Kidney (tissue), 14 donors: ENCODE results near the gene ADAMTSL5. TPM values are rescaled to one million over a fixed set of nuclear protein-coding genes. Genes with fewer than 3 reads are reported as not detected.

ENCODE experiments used
- DNase-seq, 5 donors: peaks; one replicate each; pipeline ENCODE4 v3.0.0-alpha.2; 2013 to 2020
- FAIRE-seq: peaks from 2 replicates; lab custom pipeline; 2012; peaks lifted over from hg19 to GRCh38; lab: Jason Lieb, UNC
- H3K27ac ChIP-seq, 2 donors: one replicate each; pipeline ENCODE4 v1.7.0; 2013; ENCODE audit warnings: low read depth in 2 of 2, low read length in 2 of 2, inconsistent platforms in 1 of 2
- H3K27me3 ChIP-seq: one replicate; pipeline ENCODE4 v1.7.1; 2013; ENCODE audit warnings: low read length, inconsistent platforms; ENCODE audit not compliant: control insufficient read depth, insufficient read depth
- H3K36me3 ChIP-seq, 3 donors: one replicate each; pipeline versions ENCODE4 v1.7.0 to v1.7.1; 2013; ENCODE audit warnings: low read length in 3 of 3, control low read depth in 1 of 3, inconsistent platforms in 1 of 3; ENCODE audit not compliant: insufficient read depth in 3 of 3, control insufficient read depth in 2 of 3
- H3K4me1 ChIP-seq, 3 donors: one replicate each; pipeline versions ENCODE4 v1.7.0 to v1.7.1; 2013; ENCODE audit warnings: low read length in 3 of 3, inconsistent platforms in 1 of 3, low read depth in 1 of 3; ENCODE audit not compliant: control insufficient read depth in 2 of 3, insufficient read depth in 2 of 3
- H3K4me3 ChIP-seq, 3 donors: one replicate each; pipeline versions ENCODE4 v1.7.0 to v1.8.1; 2013; ENCODE audit warnings: low read length in 3 of 3, control low read depth in 1 of 3, inconsistent platforms in 1 of 3
- H3K9ac ChIP-seq, 3 donors: one replicate each; pipeline versions ENCODE4 v1.7.0 to v1.7.1; 2013; ENCODE audit warnings: low read length in 3 of 3, control low read depth in 1 of 3, inconsistent platforms in 1 of 3
- H3K9me3 ChIP-seq, 3 donors: one replicate each; pipeline versions ENCODE4 v1.7.0 to v1.7.1; 2013; ENCODE audit warnings: low read length in 3 of 3, control low read depth in 1 of 3, inconsistent platforms in 1 of 3; ENCODE audit not compliant: control insufficient read depth in 2 of 3, insufficient read depth in 1 of 3
- CTCF ChIP-seq: IDR thresholded peaks from 3 replicates; pipeline ENCODE4 v1.5.1; 2012; ENCODE audit warnings: mild to moderate bottlenecking, moderate library complexity, borderline replicate concordance; ENCODE audit not compliant: insufficient read depth; ENCODE audit errors: extremely low read depth
- intact Hi-C: fragments of 100-400 bp; cut with DNase I; formaldehyde crosslinking; loops from one replicate; pipeline ENCODE4 v1.11.1; 2022
- polyA plus RNA-seq: library from polyadenylated mRNA; stranded (reverse); fragments of 350-450 nt; fragmentation: Illumina TruSeq; extraction: RNeasy Lipid Tissue Mini Kit (QIAGEN cat#74804); gene quantifications from one replicate; pipeline ENCODE4 v1.2.3, GENCODE V29; 2014; ENCODE audit warnings: low read depth, low replicate concordance; ENCODE audit not compliant: insufficient read depth
- total RNA-seq: library from RNA; stranded (reverse); fragmentation: NEBNext Ultra II Directional; extraction: Animal tissue kit (Norgen Biotek cat#: 25700); gene quantifications from one replicate; pipeline ENCODE4 v1.2.1, GENCODE V29; 2021
- donor health status: control.
- donor health status: control.
- donor health status: control.
- donor health status: control.
- donor health status: control.
- donor health status: DM: yes; HTN: yes; CAD: no.
- donor health status: Normal renal cell carcinoma (clear cell type).

Gene ADAMTSL5
- total and polyA plus RNA-seq, 2 donors from 2014 or later, result 1.4 to 4.6 TPM

- H3K27ac ChIP-seq, result no peak overlapping the region
- H3K4me3 ChIP-seq, result no peak overlapping the region
- peaks cover 7% of the 10 kb centered on the region for H3K27me3 ChIP-seq
- no peaks in the 10 kb centered on the region for H3K9me3 ChIP-seq
- intact Hi-C loops, result no loop called here
- no peak for TF ChIP-seq CTCF
- H3K36me3 ChIP-seq, result no peaks in the 10 kb centered on the region
- H3K9ac ChIP-seq, result no peak overlapping the region
- DNase-seq (no peak), FAIRE-seq (no peak)
- H3K4me1 ChIP-seq, result peaks cover 0 to 6% (median 0%) of the 10 kb centered on the region in 3 donors
Measured at GRCh38 chr19:1509602-1510441, 3.0 kb downstream of the ADAMTSL5 start.

- peaks cover 11% of the 10 kb centered on the region for H3K27me3 ChIP-seq
- peak overlapping the region in 1 of 3 donors; percentile 35 for H3K4me3 ChIP-seq
- intact Hi-C loops, result no loop called here
Measured at GRCh38 chr19:1508507-1508856, 4.3 kb downstream of the ADAMTSL5 start.

DNA sequence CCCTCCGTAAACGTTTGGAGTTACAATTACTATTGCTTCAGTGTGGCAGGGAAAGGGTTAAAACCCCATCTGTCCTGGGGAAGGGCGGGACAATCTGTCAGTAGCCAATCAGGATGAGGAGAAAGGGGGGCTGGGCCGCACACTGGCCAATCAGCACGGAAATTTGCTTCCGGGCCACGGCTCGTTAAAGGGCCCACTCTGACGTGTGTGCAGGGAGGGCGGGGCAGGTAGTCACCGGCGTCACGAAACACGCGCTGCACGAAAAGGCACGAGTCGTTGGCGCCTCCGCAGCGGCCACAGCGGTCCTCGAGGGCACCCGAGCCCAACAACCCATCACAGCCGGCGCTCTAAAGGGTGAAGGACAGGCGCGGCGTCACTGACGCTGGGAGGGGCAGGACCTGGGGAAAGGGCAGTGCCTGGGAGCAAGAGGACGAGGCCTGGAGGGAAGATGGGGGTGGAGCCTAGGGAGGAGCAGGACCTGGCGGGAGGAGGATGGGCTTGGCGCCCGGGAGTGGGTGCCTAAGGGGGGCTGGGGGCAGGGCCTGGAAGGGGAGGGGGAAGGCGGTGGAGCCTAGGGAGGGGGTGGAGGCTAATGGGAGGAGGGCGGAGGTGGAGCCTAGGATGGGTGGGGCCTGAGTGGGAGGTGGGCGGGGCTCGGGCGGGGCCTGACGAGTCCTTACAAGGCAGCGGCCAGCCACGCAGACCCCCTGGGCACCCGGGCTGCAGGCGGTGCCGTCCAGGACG is 4.9 kb downstream of the ADAMTSL5 start:
- FAIRE-seq, result peak; percentile 79
- peak overlapping the region; percentile 19 to 56 (median 36) for H3K4me3 ChIP-seq
- no peak for TF ChIP-seq CTCF
- peak; percentile 96 to 97 (median 97) for DNase-seq
- H3K27me3 ChIP-seq, result peaks cover 15% of the 10 kb centered on the region
- H3K9me3 ChIP-seq, result no peaks in the 10 kb centered on the region
- H3K36me3 ChIP-seq, result no peaks in the 10 kb centered on the region
- peaks cover 0 to 6% (median 0%) of the 10 kb centered on the region in 3 donors for H3K4me1 ChIP-seq
- intact Hi-C loops, result no loop called here
- peak overlapping the region in 1 of 3 donors; percentile 12 for H3K9ac ChIP-seq
- H3K27ac ChIP-seq, result peak overlapping the region; percentile 63 to 87

More at GRCh38 chr19:1508507-1508856, 4.3 kb downstream of the ADAMTSL5 start:
- Histone ChIP-seq H3K36me3 (no peaks in the 10 kb centered on the region), H3K9me3 (no peaks in the 10 kb centered on the region), H3K4me1 (peaks cover 0 to 6% (median 0%) of the 10 kb centered on the region in 3 donors), H3K27ac (no peak overlapping the region), H3K9ac (no peak overlapping the region)
- no peak for TF ChIP-seq CTCF
- FAIRE-seq (no peak), DNase-seq (no peak)
